ENCODE measurements around the gene FOXQ1. TPM values are rescaled to one million over a fixed set of nuclear protein-coding genes. Genes with fewer than 3 reads are reported as not detected.

The FOXQ1 gene
- total and polyA plus RNA-seq, 10 of the 15 experiments (the other 5 are each of a cell fraction or from before 2014, with no cell fraction given), result 0.08 TPM; not detected in 9

DNA sequence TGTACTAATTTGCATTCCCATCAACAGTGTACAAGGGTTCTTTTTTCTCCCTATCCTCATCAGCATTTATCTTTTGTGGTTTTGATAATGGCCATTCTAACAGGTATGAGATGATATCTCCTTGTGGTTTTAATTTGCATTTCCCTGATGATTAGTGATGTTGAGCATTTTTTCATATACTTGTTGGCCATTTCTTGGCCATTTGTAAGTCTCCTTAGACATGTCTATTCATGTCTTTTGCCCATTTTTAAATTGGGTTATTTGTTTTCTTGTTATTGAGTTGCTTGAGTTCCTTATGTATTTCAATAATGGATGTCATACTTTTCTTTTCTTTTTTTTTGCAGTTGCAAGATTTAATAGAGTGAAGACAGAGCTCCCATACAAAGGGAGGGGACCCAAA is 17.8 kb downstream of the FOXQ1 start (continued):
- no peak for TF ChIP-seq RELB (IDR thresholded peaks at IDR 0.05; ENCODE audit: low read depth)
- no peak for TF ChIP-seq ZNF217 (IDR thresholded peaks at IDR 0.05)

DNA sequence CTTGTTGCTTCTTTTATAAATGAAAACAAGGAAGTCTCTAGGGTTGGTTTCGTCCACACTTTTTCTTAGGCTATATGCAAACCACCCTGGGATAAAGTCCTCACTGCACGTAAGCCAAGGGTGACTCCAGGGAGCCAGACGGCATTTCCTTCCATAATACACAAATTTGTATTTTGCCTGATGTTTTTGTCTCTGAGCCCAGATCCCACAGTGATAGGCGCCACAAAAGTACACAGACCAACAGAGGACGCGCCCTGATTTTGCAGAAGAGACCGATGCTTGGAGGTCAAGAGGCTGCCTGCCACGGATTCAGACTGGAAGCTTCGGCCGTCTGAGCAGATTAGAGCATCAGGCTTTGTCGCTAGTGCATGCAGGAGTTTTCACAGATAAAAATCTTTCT is 22.8 kb downstream of the FOXQ1 start:
- no peaks in the 10 kb centered on the region for H4K20me1 ChIP-seq (ENCODE audit: control insufficient read depth, insufficient read depth)
- no peak overlapping the region for H3K4me2 ChIP-seq (ENCODE audit: control insufficient read depth, insufficient read depth)
- TF ChIP-seq BHLHE40 (IDR thresholded peaks at IDR 0.05; ENCODE audit: borderline replicate concordance in 1 of 2, low read depth in 2 of 2, low read length in 1 of 2) (no peak), TCF12 (IDR thresholded peaks at IDR 0.05; ENCODE audit: low read depth, low read length) (no peak), CBFB (IDR thresholded peaks at IDR 0.05; ENCODE audit: low read depth) (no peak), ETV6 (conservative IDR thresholded peaks at IDR 0.05 in 1 of 2, IDR thresholded peaks at IDR 0.05 in 1 of 2; ENCODE audit: borderline replicate concordance in 1 of 2, low read depth in 1 of 2) (no peak), TCF3 (IDR thresholded peaks at IDR 0.05; ENCODE audit: borderline replicate concordance, insufficient read depth, low read depth, low read length) (no peak), SMAD5 (IDR thresholded peaks at IDR 0.05; ENCODE audit: low read depth) (no peak), CHD4 (IDR thresholded peaks at IDR 0.05) (no peak)
- TF ChIP-seq, protein P1, sequence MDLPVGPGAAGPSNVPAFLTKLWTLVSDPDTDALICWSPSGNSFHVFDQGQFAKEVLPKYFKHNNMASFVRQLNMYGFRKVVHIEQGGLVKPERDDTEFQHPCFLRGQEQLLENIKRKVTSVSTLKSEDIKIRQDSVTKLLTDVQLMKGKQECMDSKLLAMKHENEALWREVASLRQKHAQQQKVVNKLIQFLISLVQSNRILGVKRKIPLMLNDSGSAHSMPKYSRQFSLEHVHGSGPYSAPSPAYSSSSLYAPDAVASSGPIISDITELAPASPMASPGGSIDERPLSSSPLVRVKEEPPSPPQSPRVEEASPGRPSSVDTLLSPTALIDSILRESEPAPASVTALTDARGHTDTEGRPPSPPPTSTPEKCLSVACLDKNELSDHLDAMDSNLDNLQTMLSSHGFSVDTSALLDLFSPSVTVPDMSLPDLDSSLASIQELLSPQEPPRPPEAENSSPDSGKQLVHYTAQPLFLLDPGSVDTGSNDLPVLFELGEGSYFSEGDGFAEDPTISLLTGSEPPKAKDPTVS (IDR thresholded peaks at IDR 0.05; ENCODE audit: low read depth, low read length), result no peak
- intact Hi-C loops (cut with micrococcal nuclease; ENCODE audit: unreplicated experiment) (no loop called here), in situ Hi-C loops (cut with MboI) (no loop called here)
- H3K9ac ChIP-seq (ENCODE audit: control insufficient read depth, insufficient read depth, low read length), result no peak overlapping the region
- H3K4me3 ChIP-seq, result no peak overlapping the region
- no peak overlapping the region for H2AFZ ChIP-seq (ENCODE audit: control insufficient read depth, low read depth, low read length)
- FAIRE-seq, result no peak
- H3K9me3 ChIP-seq (replicated peaks; ENCODE audit: control insufficient read depth, insufficient read depth, low read length), result no peaks in the 10 kb centered on the region
- SMC1A ChIA-PET (ENCODE audit: uncharacterized antibody, unreplicated experiment), result no interaction called here
- ATAC-seq, result no peak
- no TSS peak for BruUV-seq (replicated peaks)
- no peak for DNase-seq (ENCODE audit: low read depth, low spot score)
- WGBS (ENCODE audit: insufficient coverage, insufficient replicate concordance, low lambda C conversion rate, missing lambda C conversion rate), result 60% methylated on average over 11 of the region's 11 CpGs
- CTCF ChIA-PET, result no interaction called here
- no peaks in the 10 kb centered on the region for H3K79me2 ChIP-seq (ENCODE audit: control insufficient read depth, insufficient read depth, low read length)
- no peaks in the 10 kb centered on the region for H3K36me3 ChIP-seq (ENCODE audit: control insufficient read depth in 2 of 2, insufficient read depth in 2 of 2, low read length in 1 of 2)
- POLR2A ChIA-PET, result no interaction called here
- no peaks in the 10 kb centered on the region for H3K4me1 ChIP-seq (ENCODE audit: control insufficient read depth, insufficient read depth, low read length)
- RAD21 ChIA-PET (ENCODE audit: unreplicated experiment), result no interaction called here
- peaks cover 0 to 2% of the 10 kb centered on the region in 2 experiments; a peak in 2 of 4 replicates for H3K27me3 ChIP-seq (replicated peaks in 1 of 2; ENCODE audit: control insufficient read depth in 2 of 2, insufficient read depth in 2 of 2, low read length in 1 of 2)
- H3K27ac ChIP-seq (ENCODE audit: control insufficient read depth, insufficient read depth), result no peak overlapping the region
